Activated CD4-positive, alpha-beta T cell treated with anti-CD3 and anti-CD28 coated beads, Interleukin-2, amount 10 ng/mL, durations not matched to agents 7 days and 5 days (primary cell): Measurements from ENCODE around the gene GCSAM. TPM values are rescaled to one million over a fixed set of nuclear protein-coding genes. Genes with fewer than 3 reads are reported as not detected.
"Not testable (repeated sequence)": the region's sequence is repeated elsewhere in the genome, so short reads cannot be mapped to it uniquely, and the experiment has no call there.

Experiments
- CTCF ChIA-PET: fragments of 350-600 bp; sonication (Branson Sonifier 250); formaldehyde crosslinking; loops from one replicate; lab custom pipeline; 2021; ENCODE audit warnings: antibody characterized with exemption; lab: Charles Lee
- POLR2A ChIA-PET: fragments of 350-600 bp; sonication (Branson Sonifier 250); formaldehyde crosslinking; loops from one replicate; lab custom pipeline; 2021; ENCODE audit warnings: antibody characterized with exemption; lab: Charles Lee
- DNase-seq: peaks from one replicate; pipeline ENCODE4 v3.0.0-alpha.2; 2020
- H3K27ac Mint-ChIP-seq: one replicate; pipeline ENCODE4 v1.8.0; 2021; ENCODE audit warnings: mild to moderate bottlenecking, moderate library complexity, mixed read lengths
- H3K27me3 Mint-ChIP-seq: one replicate; pipeline ENCODE4 v1.8.0; 2021; ENCODE audit warnings: mixed read lengths
- H3K36me3 Mint-ChIP-seq: one replicate; pipeline ENCODE4 v1.8.0; 2021; ENCODE audit warnings: low read depth, mixed read lengths
- H3K4me1 Mint-ChIP-seq: one replicate; pipeline ENCODE4 v1.8.0; 2021; ENCODE audit warnings: mixed read lengths
- H3K4me3 Mint-ChIP-seq: one replicate; pipeline ENCODE4 v1.8.0; 2021; ENCODE audit warnings: mild to moderate bottlenecking, moderate library complexity, mixed read lengths
- H3K9me3 Mint-ChIP-seq: one replicate; pipeline ENCODE4 v1.8.0; 2021; ENCODE audit warnings: mixed read lengths
- microRNA-seq: library from miRNA; unstranded; fragments of <30 nt; microRNA quantifications from one replicate; pipeline ENCODE4 v1.2.0, GENCODE V29; 2021; ENCODE audit warnings: borderline microRNAs expressed, borderline replicate concordance
- total RNA-seq, 2 experiments: library from RNA; stranded (reverse); gene quantifications; one replicate each; pipeline ENCODE4 v1.2.3, GENCODE V29; 2021

Gene GCSAM
- total RNA-seq, 2 experiments from 2014 or later = 9.3 to 9.9 TPM

DNA sequence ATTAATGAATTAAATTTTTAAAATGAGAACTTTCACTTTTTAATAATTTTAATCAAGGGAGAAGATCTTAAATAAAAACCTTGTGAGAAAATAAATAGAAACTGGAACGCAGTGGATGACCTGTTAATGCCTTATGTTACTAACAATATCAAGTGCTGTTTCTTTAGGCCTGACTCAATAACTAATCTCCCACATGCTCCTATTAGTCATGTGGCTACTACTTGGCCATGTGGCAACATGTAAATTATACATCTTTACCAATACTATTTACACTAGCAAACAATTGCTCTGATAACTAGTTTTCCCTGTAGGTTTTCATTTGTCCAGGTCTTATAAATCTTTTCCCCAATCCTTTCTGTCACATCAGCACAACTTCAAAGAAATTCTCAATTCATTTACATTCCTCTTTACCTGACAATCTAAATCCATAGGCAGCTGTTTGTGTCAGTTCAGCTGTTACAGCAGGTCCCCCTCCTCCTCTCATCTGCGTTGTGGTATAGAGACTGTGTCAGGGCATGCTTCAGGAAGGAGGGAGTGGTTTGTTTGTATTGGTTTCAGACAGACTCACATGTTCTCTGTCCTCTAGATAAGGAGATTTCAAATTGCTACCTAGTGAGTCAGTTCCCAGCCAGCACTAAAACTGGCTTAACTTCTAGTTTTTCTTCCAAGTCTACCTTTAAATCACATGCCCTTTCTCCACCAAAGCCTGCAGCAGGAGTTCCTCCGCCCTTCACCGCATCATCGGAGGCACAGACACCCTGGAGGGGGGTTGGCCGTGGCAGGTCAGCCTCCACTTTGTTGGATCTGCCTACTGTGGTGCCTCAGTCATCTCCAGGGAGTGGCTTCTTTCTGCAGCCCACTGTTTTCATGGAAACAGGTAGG lies 58.2 kb downstream of the GCSAM start:
- peak; percentile 65 for DNase-seq
- Mint-ChIP-seq H3K36me3 (peaks cover 13% of the 10 kb centered on the region), H3K27ac (peak overlapping the region; percentile 81), H3K9me3 (peaks cover 7% of the 10 kb centered on the region), H3K4me3 (peak overlapping the region; percentile 35), H3K27me3 (peaks cover 1% of the 10 kb centered on the region), H3K4me1 (peaks cover 62% of the 10 kb centered on the region)
- CTCF ChIA-PET = no interaction called here
- POLR2A ChIA-PET = no interaction called here

DNA sequence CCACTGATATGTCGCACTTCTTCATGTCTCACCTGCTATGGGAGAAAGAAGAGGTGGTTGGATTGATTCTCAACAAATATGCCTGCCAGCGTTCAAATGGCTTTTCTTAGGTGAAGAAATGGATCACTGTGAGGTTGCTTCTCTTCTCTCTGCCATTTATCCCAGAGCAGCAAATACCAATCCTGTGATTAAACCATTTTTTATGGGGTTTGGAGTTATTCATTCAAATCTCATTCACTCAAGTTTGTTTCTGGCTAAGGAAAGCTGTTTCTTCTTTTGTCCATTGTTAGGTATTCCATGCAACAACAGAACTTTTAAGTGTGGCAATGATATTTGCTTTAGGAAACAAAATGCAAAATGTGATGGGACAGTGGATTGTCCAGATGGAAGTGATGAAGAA lies 59.0 kb downstream of the GCSAM start:
- H3K4me3 Mint-ChIP-seq = no peak overlapping the region
- CTCF ChIA-PET = no interaction called here
- peaks cover 62% of the 10 kb centered on the region for H3K4me1 Mint-ChIP-seq
- H3K36me3 Mint-ChIP-seq = peaks cover 18% of the 10 kb centered on the region
- POLR2A ChIA-PET = no interaction called here
- H3K9me3 Mint-ChIP-seq = peaks cover 14% of the 10 kb centered on the region
- no peak for DNase-seq
- peaks cover 3% of the 10 kb centered on the region for H3K27me3 Mint-ChIP-seq
- H3K27ac Mint-ChIP-seq = peak overlapping the region; percentile 34

DNA sequence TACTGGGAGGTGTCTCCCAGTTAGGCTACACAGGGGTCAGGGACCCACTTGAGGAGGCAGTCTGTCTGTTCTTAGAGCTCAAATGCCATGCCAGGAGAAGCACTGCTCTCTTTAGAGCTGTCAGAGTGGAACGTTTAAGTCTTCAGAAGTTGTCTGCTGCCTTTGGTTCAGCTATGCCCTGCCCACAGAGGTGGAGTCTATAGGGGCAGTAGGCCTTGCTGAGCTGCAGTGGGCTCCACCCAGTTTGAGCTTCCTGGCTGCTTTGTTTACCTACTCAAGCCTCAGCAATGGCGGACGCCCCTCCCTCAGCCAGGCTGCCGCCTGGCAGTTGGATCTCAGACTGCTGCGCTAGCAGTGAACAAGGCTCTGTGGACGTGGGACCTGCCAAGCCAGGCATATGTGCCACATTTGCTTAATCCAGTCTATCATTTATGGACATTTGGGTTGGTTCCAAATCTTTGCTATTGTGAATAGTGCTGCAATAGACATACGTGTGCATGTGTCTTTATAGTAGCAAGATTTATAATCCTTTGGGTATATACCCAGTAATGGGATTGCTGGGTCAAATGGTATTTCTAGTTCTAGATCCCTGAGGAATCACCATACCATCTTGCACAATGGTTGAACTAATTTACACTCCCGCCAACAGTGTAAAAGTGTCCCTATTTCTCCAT lies 60.5 kb downstream of the GCSAM start:
- POLR2A ChIA-PET = interaction anchor here (1.1 kb wide), 1 partner anchor 60 kb away, joined by 7 read pairs; the partner anchor contains the start of gene GCSAM
- Mint-ChIP-seq H3K9me3 (peaks cover 23% of the 10 kb centered on the region), H3K4me3 (peak overlapping the region; percentile 67), H3K27ac (peak overlapping the region; percentile 96), H3K4me1 (peaks cover 53% of the 10 kb centered on the region), H3K36me3 (peaks cover 18% of the 10 kb centered on the region)
- CTCF ChIA-PET = interaction anchor here (0.8 to 0.9 kb wide), 2 partner anchors 13 to 24 kb away, joined by 3 read pairs; no protein-coding TSS in a partner anchor
- not testable (repeated sequence) for H3K27me3 Mint-ChIP-seq
- DNase-seq = peak; percentile 88

Small RNAs within 50 kb of the gene (microRNA-seq; reads per million reads assigned to microRNA genes)
- not detected for gene MIR567

Other genes with a start within 250 kb of the GCSAM start
- gene ABHD10, start 154.2 kb downstream of the GCSAM start, total RNA-seq = 10 to 100 TPM; 36.9 to 40.0 TPM
- under 1 TPM; 0.33 to 0.47 TPM for gene TAGLN3, start 134.3 kb downstream of the GCSAM start, total RNA-seq
- not detected for gene TMPRSS7, start 98.5 kb downstream of the GCSAM start, total RNA-seq
- gene C3orf52, start 46.9 kb downstream of the GCSAM start, total RNA-seq = 1 to 10 TPM; 9.2 to 9.5 TPM
- gene SLC9C1, start 161.0 kb upstream of the GCSAM start, total RNA-seq = not detected
- gene CD200, start 199.9 kb upstream of the GCSAM start, total RNA-seq = 1 to 10 TPM; 4.0 to 5.2 TPM